Vagina (tissue), 2 donors: ENCODE data around the gene AHCY.

Experiments
- POLR2A ChIP-seq, 2 donors: fragments of 450-650 bp; IDR thresholded peaks; one replicate each; pipeline ENCODE4 v1.6.1; 2017; ENCODE audit warnings: antibody characterized with exemption in 2 of 2, mild to moderate bottlenecking in 2 of 2, moderate library complexity in 2 of 2
- TF ChIP-seq, protein P1 (sequence below), 3 experiments: fragments of 450-650 bp in 2 of 3; fragments of 200-600 bp in 1 of 3; sonication (generic) in 1 of 3; IDR thresholded peaks; one replicate each; pipeline ENCODE4 v1.5.1; 2017 to 2019; ENCODE audit warnings: antibody characterized with exemption in 3 of 3, mild to moderate bottlenecking in 2 of 3, moderate library complexity in 2 of 3

DNA sequence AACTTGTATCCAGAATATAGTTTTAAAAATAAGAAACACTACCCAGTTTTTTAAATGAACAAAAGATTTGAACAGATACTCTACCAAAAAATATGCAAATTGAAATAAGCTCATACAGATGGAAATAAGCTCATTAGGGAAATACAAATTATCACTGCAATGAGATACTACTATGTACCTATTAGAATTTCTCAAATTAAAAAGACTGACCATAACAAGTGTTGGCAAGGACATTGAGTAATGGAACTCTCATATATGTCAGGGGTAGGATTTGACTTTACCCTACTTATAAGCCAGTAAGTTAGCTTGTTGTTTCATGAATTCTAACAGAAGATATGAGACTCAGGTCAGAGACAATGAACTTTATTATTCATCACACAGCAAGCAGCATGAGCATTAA is 71.5 kb downstream of the AHCY start:
- TF ChIP-seq, protein P1, sequence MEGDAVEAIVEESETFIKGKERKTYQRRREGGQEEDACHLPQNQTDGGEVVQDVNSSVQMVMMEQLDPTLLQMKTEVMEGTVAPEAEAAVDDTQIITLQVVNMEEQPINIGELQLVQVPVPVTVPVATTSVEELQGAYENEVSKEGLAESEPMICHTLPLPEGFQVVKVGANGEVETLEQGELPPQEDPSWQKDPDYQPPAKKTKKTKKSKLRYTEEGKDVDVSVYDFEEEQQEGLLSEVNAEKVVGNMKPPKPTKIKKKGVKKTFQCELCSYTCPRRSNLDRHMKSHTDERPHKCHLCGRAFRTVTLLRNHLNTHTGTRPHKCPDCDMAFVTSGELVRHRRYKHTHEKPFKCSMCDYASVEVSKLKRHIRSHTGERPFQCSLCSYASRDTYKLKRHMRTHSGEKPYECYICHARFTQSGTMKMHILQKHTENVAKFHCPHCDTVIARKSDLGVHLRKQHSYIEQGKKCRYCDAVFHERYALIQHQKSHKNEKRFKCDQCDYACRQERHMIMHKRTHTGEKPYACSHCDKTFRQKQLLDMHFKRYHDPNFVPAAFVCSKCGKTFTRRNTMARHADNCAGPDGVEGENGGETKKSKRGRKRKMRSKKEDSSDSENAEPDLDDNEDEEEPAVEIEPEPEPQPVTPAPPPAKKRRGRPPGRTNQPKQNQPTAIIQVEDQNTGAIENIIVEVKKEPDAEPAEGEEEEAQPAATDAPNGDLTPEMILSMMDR (IDR thresholded peaks at IDR 0.05) = no peak
- TF ChIP-seq POLR2A (IDR thresholded peaks at IDR 0.05) = no peak
